ENCODE results near the gene GSG1L2. TPM values are rescaled to one million over a fixed set of nuclear protein-coding genes. Genes with fewer than 3 reads are reported as not detected.

GSG1L2 gene
- total and polyA plus RNA-seq, 4 donors = not detected

- WGBS = 91% methylated on average over 1 of the region's 1 CpG
- no peak overlapping the region for H3K27ac ChIP-seq (ENCODE audit: low read depth in 1 of 2, low read length in 2 of 2)
- H3K4me1 ChIP-seq (ENCODE audit: control insufficient read depth in 4 of 4, insufficient read depth in 4 of 4, low read length in 3 of 4) = no peaks in the 10 kb centered on the region
- no peaks in the 10 kb centered on the region for H3K36me3 ChIP-seq (ENCODE audit: control insufficient read depth in 4 of 4, insufficient read depth in 3 of 4, low read depth in 1 of 4, low read length in 3 of 4)
- no peaks in the 10 kb centered on the region for H3K27me3 ChIP-seq (ENCODE audit: control insufficient read depth in 4 of 4, insufficient read depth in 4 of 4, low read length in 3 of 4)
- TF ChIP-seq CTCF (IDR thresholded peaks at IDR 0.05; ENCODE audit: low read depth, low read length, missing input control) (no peak), RXRA (IDR thresholded peaks at IDR 0.05) (no peak), ATF3 (IDR thresholded peaks at IDR 0.05) (no peak), NR2F2 (IDR thresholded peaks at IDR 0.05) (no peak)
- no peak for DNase-seq (ENCODE audit: low spot score)
- no peak overlapping the region for H3K4me3 ChIP-seq (ENCODE audit: low read depth in 1 of 3, low read length in 3 of 3)
- no peak overlapping the region for H3K9ac ChIP-seq (ENCODE audit: low read depth in 1 of 2, low read length in 2 of 2)
- peaks cover 1 to 12% (median 4%) of the 10 kb centered on the region in 4 donors for H3K9me3 ChIP-seq (ENCODE audit: control insufficient read depth in 4 of 4, low read length in 3 of 4)
These were observed 40.3 kb upstream of the GSG1L2 start for GRCh38 chr17:9862220-9862619.

GRCh38 chr17:9860851-9861250 lies 39.0 kb upstream of the GSG1L2 start:
- no peak overlapping the region for H3K9ac ChIP-seq (ENCODE audit: low read depth in 1 of 2, low read length in 2 of 2)
- H3K4me1 ChIP-seq (ENCODE audit: control insufficient read depth in 4 of 4, insufficient read depth in 4 of 4, low read length in 3 of 4) = no peaks in the 10 kb centered on the region
- H3K27ac ChIP-seq (ENCODE audit: low read depth in 1 of 2, low read length in 2 of 2) = no peak overlapping the region
- peaks cover 1 to 12% (median 4%) of the 10 kb centered on the region in 4 donors for H3K9me3 ChIP-seq (ENCODE audit: control insufficient read depth in 4 of 4, low read length in 3 of 4)
- H3K4me3 ChIP-seq (ENCODE audit: low read depth in 1 of 3, low read length in 3 of 3) = no peak overlapping the region
- no peak for DNase-seq (ENCODE audit: low spot score)
- H3K36me3 ChIP-seq (ENCODE audit: control insufficient read depth in 4 of 4, insufficient read depth in 3 of 4, low read depth in 1 of 4, low read length in 3 of 4) = no peaks in the 10 kb centered on the region
- no peaks in the 10 kb centered on the region for H3K27me3 ChIP-seq (ENCODE audit: control insufficient read depth in 4 of 4, insufficient read depth in 4 of 4, low read length in 3 of 4)
- no peak for TF ChIP-seq FOXA2 (IDR thresholded peaks at IDR 0.05)
- no peak for TF ChIP-seq SP1 (IDR thresholded peaks at IDR 0.05)
- no peak for TF ChIP-seq GABPA (IDR thresholded peaks at IDR 0.05 in 1 of 2, conservative IDR thresholded peaks at IDR 0.05 in 1 of 2)
- TF ChIP-seq REST (IDR thresholded peaks at IDR 0.05) = no peak
- TF ChIP-seq EGR1 (IDR thresholded peaks at IDR 0.05; ENCODE audit: low read depth in 2 of 2) = no peak
- WGBS = 63% methylated on average over 7 of the region's 7 CpGs

GRCh38 chr17:9859781-9860180 lies 37.9 kb upstream of the GSG1L2 start:
- Histone ChIP-seq H3K4me3 (ENCODE audit: low read depth in 1 of 3, low read length in 3 of 3) (no peak overlapping the region), H3K4me1 (ENCODE audit: control insufficient read depth in 4 of 4, insufficient read depth in 4 of 4, low read length in 3 of 4) (no peaks in the 10 kb centered on the region), H3K9me3 (ENCODE audit: control insufficient read depth in 4 of 4, low read length in 3 of 4) (peaks cover 1 to 10% (median 4%) of the 10 kb centered on the region in 4 donors), H3K9ac (ENCODE audit: low read depth in 1 of 2, low read length in 2 of 2) (no peak overlapping the region), H3K27me3 (ENCODE audit: control insufficient read depth in 4 of 4, insufficient read depth in 4 of 4, low read length in 3 of 4) (no peaks in the 10 kb centered on the region), H3K27ac (ENCODE audit: low read depth in 1 of 2, low read length in 2 of 2) (no peak overlapping the region), H3K36me3 (ENCODE audit: control insufficient read depth in 4 of 4, insufficient read depth in 3 of 4, low read depth in 1 of 4, low read length in 3 of 4) (no peaks in the 10 kb centered on the region)
- DNase-seq (ENCODE audit: low spot score) = no peak
- 84% methylated on average over 5 of the region's 5 CpGs for WGBS
- TF ChIP-seq YY1 (IDR thresholded peaks at IDR 0.05) (no peak), HNF4G (IDR thresholded peaks at IDR 0.05) (no peak), NR2F2 (IDR thresholded peaks at IDR 0.05) (no peak), FOXA1 (IDR thresholded peaks at IDR 0.05) (no peak), RXRA (IDR thresholded peaks at IDR 0.05) (no peak), JUND (IDR thresholded peaks at IDR 0.05) (no peak), CTCF (IDR thresholded peaks at IDR 0.05; ENCODE audit: low read depth, low read length, missing input control) (no peak), GABPA (IDR thresholded peaks at IDR 0.05 in 1 of 2, conservative IDR thresholded peaks at IDR 0.05 in 1 of 2) (no peak), HNF4A (conservative IDR thresholded peaks at IDR 0.05) (no peak), MAX (IDR thresholded peaks at IDR 0.05) (no peak), ATF3 (IDR thresholded peaks at IDR 0.05) (no peak), REST (IDR thresholded peaks at IDR 0.05) (no peak)

All from liver (tissue), 9 donors.